Prostate gland (tissue), 2 donors: ENCODE results near the gene MEMO1. TPM values are rescaled to one million over a fixed set of nuclear protein-coding genes. Genes with fewer than 3 reads are reported as not detected.

Experiments used
- DNase-seq: peaks from one replicate; pipeline ENCODE4 v3.0.0-alpha.2; 2019; ENCODE audit warnings: low spot score
- H3K27ac ChIP-seq, 2 donors: fragments of 200-600 bp; sonication (generic); 2 replicates each; pipeline ENCODE4 v1.5.1; 2017 to 2019
- H3K27me3 ChIP-seq: fragments of 200-600 bp; sonication (generic); replicated peaks from 2 replicates; pipeline ENCODE4 v1.5.1; 2019; ENCODE audit not compliant: insufficient read depth
- H3K36me3 ChIP-seq, 2 donors: fragments of 200-600 bp; sonication (generic); 1 replicate in 1 of 2; 2 replicates in 1 of 2; pipeline versions ENCODE4 v1.5.1 to v1.8.1; 2017 to 2019
- H3K4me1 ChIP-seq: fragments of 200-600 bp; sonication (generic); replicated peaks from 2 replicates; pipeline ENCODE4 v1.5.1; 2019
- H3K4me3 ChIP-seq, 2 donors: fragments of 200-600 bp; sonication (generic); 2 replicates each; pipeline ENCODE4 v1.5.1; 2017 to 2019
- H3K9me3 ChIP-seq: fragments of 200-600 bp; sonication (generic); 2 replicates; pipeline ENCODE4 v1.5.1; 2017
- POLR2A ChIP-seq: fragments of 450-650 bp; IDR thresholded peaks from one replicate; pipeline ENCODE4 v1.6.1; 2016; ENCODE audit warnings: antibody characterized with exemption, mild to moderate bottlenecking
- POLR2AphosphoS5 ChIP-seq: sonication (generic); formaldehyde crosslinking; IDR thresholded peaks from one replicate; pipeline ENCODE4 v1.6.1; 2017; ENCODE audit warnings: antibody characterized with exemption
- WGBS: methylation state at CpG from one replicate; pipeline ENCODE4 v1.1.5; 2018; 5-methylcytosine and 5-hydroxymethylcytosine counted together
- intact Hi-C: fragments of 100-400 bp; cut with DNase I; formaldehyde crosslinking; loops from one replicate; pipeline ENCODE4 v1.14.2; 2022
- total RNA-seq, 2 donors: library from RNA; depleted of rRNA; stranded (reverse); fragments of >200 nt; gene quantifications; one replicate each; pipeline ENCODE4 v1.1.0, GENCODE V29; 2016
- TF ChIP-seq, protein P1 (sequence below), 4 experiments: fragments of 200-600 bp in 2 of 4; fragments of 450-650 bp in 2 of 4; sonication (generic) in 2 of 4; IDR thresholded peaks; 1 replicate in 3 of 4; 2 replicates in 1 of 4; pipeline ENCODE4 v1.5.1; 2016 to 2019; ENCODE audit warnings: antibody characterized with exemption in 4 of 4, mild to moderate bottlenecking in 2 of 4, moderate library complexity in 2 of 4

MEMO1 gene
- total RNA-seq, 2 donors from 2014 or later = 25.7 to 38.7 TPM

DNA sequence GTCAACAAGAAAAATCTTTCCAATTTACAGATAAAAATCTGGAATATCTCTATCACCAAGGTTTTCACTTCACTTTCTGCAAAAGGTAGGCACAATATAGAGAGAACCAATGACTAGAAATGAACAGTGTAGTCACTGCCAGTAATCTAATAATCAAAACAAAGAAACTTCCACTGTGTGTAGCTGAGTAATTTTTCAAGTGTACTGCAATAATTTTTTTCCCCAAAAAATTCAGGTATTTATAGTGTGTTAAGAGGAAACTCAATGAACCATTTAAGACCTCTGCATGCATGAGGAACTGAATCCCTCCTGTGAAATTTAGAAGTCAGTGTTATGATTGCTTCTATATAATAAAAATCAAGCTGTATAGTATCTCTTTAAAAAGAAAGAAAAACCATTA, 121.8 kb downstream of the MEMO1 start:
- DNase-seq = no peak
- Histone ChIP-seq H3K27me3 (no peaks in the 10 kb centered on the region), H3K36me3 (no peaks in the 10 kb centered on the region), H3K27ac (no peak overlapping the region), H3K9me3 (no peaks in the 10 kb centered on the region), H3K4me3 (no peak overlapping the region), H3K4me1 (no peaks in the 10 kb centered on the region)
- TF ChIP-seq POLR2A (no peak), POLR2AphosphoS5 (no peak)
- TF ChIP-seq, protein P1, sequence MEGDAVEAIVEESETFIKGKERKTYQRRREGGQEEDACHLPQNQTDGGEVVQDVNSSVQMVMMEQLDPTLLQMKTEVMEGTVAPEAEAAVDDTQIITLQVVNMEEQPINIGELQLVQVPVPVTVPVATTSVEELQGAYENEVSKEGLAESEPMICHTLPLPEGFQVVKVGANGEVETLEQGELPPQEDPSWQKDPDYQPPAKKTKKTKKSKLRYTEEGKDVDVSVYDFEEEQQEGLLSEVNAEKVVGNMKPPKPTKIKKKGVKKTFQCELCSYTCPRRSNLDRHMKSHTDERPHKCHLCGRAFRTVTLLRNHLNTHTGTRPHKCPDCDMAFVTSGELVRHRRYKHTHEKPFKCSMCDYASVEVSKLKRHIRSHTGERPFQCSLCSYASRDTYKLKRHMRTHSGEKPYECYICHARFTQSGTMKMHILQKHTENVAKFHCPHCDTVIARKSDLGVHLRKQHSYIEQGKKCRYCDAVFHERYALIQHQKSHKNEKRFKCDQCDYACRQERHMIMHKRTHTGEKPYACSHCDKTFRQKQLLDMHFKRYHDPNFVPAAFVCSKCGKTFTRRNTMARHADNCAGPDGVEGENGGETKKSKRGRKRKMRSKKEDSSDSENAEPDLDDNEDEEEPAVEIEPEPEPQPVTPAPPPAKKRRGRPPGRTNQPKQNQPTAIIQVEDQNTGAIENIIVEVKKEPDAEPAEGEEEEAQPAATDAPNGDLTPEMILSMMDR (IDR thresholded peaks at IDR 0.05) = no peak
- intact Hi-C loops = no loop called here

DNA sequence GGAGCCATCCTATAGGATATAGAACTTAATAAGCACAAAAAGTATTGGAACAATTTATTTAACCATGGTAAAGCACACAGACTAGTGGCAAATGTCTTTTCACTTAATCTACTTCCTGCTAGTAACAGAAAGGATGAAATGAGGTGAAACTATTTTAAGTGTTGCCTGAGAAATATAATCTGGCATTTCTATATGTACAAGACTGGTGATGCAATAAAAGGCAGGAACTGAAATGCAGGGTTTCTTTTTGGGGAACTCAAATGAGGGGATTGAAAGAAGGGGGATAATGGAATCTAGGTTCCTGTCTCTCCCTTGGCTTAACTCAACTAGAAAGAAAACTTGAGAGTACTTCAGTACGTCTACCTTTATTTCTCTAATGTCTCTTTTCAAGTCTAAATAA, 122.3 kb downstream of the MEMO1 start:
- no peak for DNase-seq
- Histone ChIP-seq H3K4me3 (no peak overlapping the region), H3K27me3 (no peaks in the 10 kb centered on the region), H3K36me3 (no peaks in the 10 kb centered on the region), H3K9me3 (no peaks in the 10 kb centered on the region), H3K27ac (no peak overlapping the region), H3K4me1 (no peaks in the 10 kb centered on the region)
- TF ChIP-seq POLR2A (no peak), POLR2AphosphoS5 (no peak)
- TF ChIP-seq, protein P1 (IDR thresholded peaks at IDR 0.05) = no peak
- intact Hi-C loops = no loop called here
- 75% methylated on average over 1 of the region's 1 CpG for WGBS

DNA sequence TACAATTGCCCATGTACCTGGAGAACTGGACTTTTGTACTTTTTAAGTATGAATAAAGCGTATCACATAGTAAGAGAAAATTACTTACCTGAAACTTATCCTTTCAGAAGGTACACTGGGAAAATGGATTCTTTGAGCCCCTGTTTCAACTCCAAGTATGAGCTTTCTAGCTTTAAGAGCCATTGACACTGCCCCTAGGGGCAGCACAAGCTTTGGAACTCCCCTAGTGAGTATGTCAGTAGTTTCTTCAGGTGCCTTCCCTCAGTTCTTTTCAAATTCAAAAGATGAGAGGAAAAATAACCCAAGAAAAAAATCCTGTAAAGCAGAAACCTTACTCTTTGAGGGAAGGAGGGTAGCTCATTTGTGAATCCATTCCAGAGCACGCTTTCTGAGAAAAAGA, 124.1 kb downstream of the MEMO1 start:
- DNase-seq = no peak
- Histone ChIP-seq H3K36me3 (no peaks in the 10 kb centered on the region), H3K4me1 (no peaks in the 10 kb centered on the region), H3K9me3 (no peaks in the 10 kb centered on the region), H3K27ac (no peak overlapping the region), H3K27me3 (no peaks in the 10 kb centered on the region), H3K4me3 (no peak overlapping the region)
- WGBS = 98% methylated on average over 2 of the region's 2 CpGs
- intact Hi-C loops = no loop called here
- TF ChIP-seq POLR2A (no peak), POLR2AphosphoS5 (no peak)
- TF ChIP-seq, protein P1 (IDR thresholded peaks at IDR 0.05) = no peak

DNA sequence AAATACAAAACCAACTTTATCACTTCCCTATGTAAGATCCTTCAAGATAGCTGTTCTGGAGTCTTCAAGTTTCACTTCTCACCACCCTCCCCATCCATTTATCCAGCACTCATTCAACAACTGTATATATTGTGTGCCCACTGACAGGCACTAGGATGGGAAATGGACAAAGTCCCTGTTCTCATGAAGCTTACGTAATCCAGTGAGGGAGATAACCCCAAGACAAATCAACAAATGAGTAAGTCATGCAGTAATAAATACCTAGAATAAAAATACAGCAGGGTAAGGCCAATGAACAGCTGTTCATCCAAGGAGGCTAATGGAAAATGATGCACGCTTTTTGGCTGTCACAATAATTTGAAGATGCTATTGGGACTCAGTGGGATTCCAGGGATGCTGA, 133.8 kb downstream of the MEMO1 start:
- H3K4me3 ChIP-seq = no peak overlapping the region
- H3K36me3 ChIP-seq = no peaks in the 10 kb centered on the region
- intact Hi-C loops = no loop called here
- 90% methylated on average over 2 of the region's 2 CpGs for WGBS
- H3K4me1 ChIP-seq = no peaks in the 10 kb centered on the region
- TF ChIP-seq, protein P1 (IDR thresholded peaks at IDR 0.05) = no peak
- TF ChIP-seq POLR2A (no peak), POLR2AphosphoS5 (no peak)
- H3K9me3 ChIP-seq = no peaks in the 10 kb centered on the region
- H3K27me3 ChIP-seq = no peaks in the 10 kb centered on the region
- no peak overlapping the region for H3K27ac ChIP-seq
- DNase-seq = no peak

DNA sequence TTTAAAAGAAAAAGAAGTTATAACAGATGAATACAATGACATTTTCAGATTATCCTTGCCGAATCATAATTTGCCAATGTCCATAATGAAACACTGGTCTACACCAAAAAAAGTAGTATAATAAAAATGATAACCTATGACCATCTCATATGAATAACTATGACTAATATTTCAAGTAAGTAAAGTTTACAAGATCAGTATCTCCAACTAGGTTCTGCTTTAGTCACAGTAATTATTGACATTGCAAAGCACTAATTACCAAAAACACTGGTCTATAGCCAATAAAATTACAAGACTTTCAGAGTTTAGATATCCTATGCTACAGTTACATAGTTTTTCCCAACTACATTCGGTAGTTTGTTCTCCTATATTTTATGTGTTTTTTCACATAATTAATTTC, 136.7 kb downstream of the MEMO1 start:
- H3K27me3 ChIP-seq = no peaks in the 10 kb centered on the region
- H3K4me1 ChIP-seq = no peaks in the 10 kb centered on the region
- TF ChIP-seq POLR2A = no peak
- no peak for TF ChIP-seq POLR2AphosphoS5
- TF ChIP-seq, protein P1 (IDR thresholded peaks at IDR 0.05) = no peak
- no peak for DNase-seq
- no peak overlapping the region for H3K27ac ChIP-seq
- H3K4me3 ChIP-seq = no peak overlapping the region
- H3K36me3 ChIP-seq = no peaks in the 10 kb centered on the region
- intact Hi-C loops = no loop called here
- H3K9me3 ChIP-seq = no peaks in the 10 kb centered on the region
- 92% methylated on average over 2 of the region's 2 CpGs for WGBS
